Suprapubic skin (tissue), 4 donors: ENCODE data around the gene UTP25. TPM values are rescaled to one million over a fixed set of nuclear protein-coding genes. Genes with fewer than 3 reads are reported as not detected.

ENCODE experiments used
- DNase-seq, 2 donors: peaks; one replicate each; pipeline ENCODE4 v3.0.0-alpha.2; 2019; ENCODE audit warnings: low spot score in 2 of 2
- H3K27ac ChIP-seq: fragments of 200-600 bp; sonication (generic); one replicate; pipeline ENCODE4 v1.5.1; 2019
- H3K27me3 ChIP-seq: fragments of 200-600 bp; sonication (generic); one replicate; pipeline ENCODE4 v1.5.1; 2019
- H3K36me3 ChIP-seq: fragments of 200-600 bp; sonication (generic); one replicate; pipeline ENCODE4 v1.5.1; 2019
- H3K4me1 ChIP-seq: fragments of 200-600 bp; sonication (generic); one replicate; pipeline ENCODE4 v1.5.1; 2019
- H3K4me3 ChIP-seq: fragments of 200-600 bp; sonication (generic); one replicate; pipeline ENCODE4 v1.5.1; 2019; ENCODE audit warnings: mild to moderate bottlenecking
- H3K9me3 ChIP-seq: fragments of 200-600 bp; sonication (generic); one replicate; pipeline ENCODE4 v1.5.1; 2019
- CTCF ChIP-seq, 2 donors: fragments of 200-600 bp in 1 of 2; fragments of 450-650 bp in 1 of 2; sonication (generic) in 1 of 2; IDR thresholded peaks; one replicate each; pipeline ENCODE4 v1.5.1; 2016 to 2019; ENCODE audit warnings: antibody characterized with exemption in 2 of 2, mild to moderate bottlenecking in 1 of 2, moderate library complexity in 1 of 2
- EP300 ChIP-seq: sonication (generic); formaldehyde crosslinking; IDR thresholded peaks from one replicate; pipeline ENCODE4 v1.6.1; 2017; ENCODE audit warnings: antibody characterized with exemption
- POLR2A ChIP-seq, 2 donors: fragments of 450-650 bp; IDR thresholded peaks; one replicate each; pipeline ENCODE4 v1.6.1; 2017; ENCODE audit warnings: antibody characterized with exemption in 2 of 2, mild to moderate bottlenecking in 2 of 2, moderate library complexity in 2 of 2
- POLR2AphosphoS5 ChIP-seq, 3 donors: sonication (generic); formaldehyde crosslinking; IDR thresholded peaks; one replicate each; pipeline ENCODE4 v1.6.1; 2017; ENCODE audit warnings: antibody characterized with exemption in 3 of 3
- WGBS: methylation state at CpG from one replicate; pipeline ENCODE4 v1.1.5; 2018; 5-methylcytosine and 5-hydroxymethylcytosine counted together
- total RNA-seq, 4 donors: library from RNA; depleted of rRNA; stranded (reverse); fragments of >200 nt; gene quantifications; one replicate each; pipeline ENCODE4 v1.1.0, GENCODE V29; 2016

Gene UTP25
- total RNA-seq, 4 donors from 2014 or later, result 9.6 to 17.9 (median 11.6) TPM

DNA sequence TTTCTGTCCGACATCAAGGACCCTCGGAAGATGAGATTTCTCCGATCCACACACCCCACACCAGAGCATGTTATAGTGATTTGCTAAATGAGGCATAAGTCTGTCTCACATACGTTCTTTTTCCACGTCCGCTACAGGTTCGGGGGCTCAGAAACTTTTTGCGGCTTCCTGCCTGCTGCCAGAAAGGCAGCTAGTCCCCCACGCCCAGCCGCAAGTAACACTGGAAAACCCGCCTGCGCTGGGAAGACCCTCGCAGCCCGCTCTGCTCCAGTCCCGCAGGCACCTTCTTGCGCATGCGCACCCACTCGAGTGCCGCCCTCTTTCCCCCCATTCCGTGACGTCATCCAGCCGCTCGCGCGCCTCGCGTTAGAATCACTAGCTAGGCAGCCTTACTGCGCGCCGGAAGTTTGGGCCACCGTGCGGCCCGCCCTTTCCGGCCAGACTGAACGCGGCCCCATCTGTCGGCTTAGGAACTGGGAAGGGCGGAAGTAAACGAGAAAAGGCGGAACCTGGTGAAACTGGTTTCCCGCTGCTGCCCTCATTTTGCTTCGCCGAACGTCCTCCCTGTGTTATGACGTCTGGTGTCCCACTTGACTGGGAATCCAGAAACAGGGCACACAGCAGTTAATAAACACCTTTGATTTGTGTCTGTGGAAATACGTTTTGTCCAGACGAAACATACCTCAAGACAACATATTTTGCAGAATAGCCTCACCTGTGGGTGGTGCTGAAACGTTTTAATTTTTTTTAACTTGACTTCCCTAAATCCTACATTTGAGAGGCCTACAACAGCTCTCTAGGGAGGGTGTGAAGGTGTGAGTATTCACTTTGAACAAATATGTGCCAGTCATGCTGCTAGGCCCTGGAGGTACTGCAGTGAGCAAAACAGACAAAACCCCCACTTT lies 43.3 kb upstream of the UTP25 start, which contains the start of gene C1orf74:
Gene C1orf74 (minus strand): TSS at position 295 of the 905 bp plus-strand sequence. CDS start 925 bp downstream, outside the sequence.
- Histone ChIP-seq H3K4me1 (peaks cover 57% of the 10 kb centered on the region), H3K4me3 (peak within 1 kb of the TSS; percentile 78), H3K9me3 (no peaks in the 10 kb centered on the region), H3K27ac (peak within 1 kb of the TSS; percentile 75), H3K27me3 (peaks cover 3% of the 10 kb centered on the region), H3K36me3 (peaks cover 6% of the 10 kb centered on the region)
- DNase-seq, result peak; percentile 99
- TF ChIP-seq POLR2AphosphoS5 (IDR thresholded peaks at IDR 0.05), result peak in 1 of 3 donors; percentile 95
- no peak for TF ChIP-seq CTCF (IDR thresholded peaks at IDR 0.05)
- peak in 1 of 2 donors; percentile 23 for TF ChIP-seq POLR2A (IDR thresholded peaks at IDR 0.05)
- WGBS, result 6% methylated on average over 23 of the region's 48 CpGs

DNA sequence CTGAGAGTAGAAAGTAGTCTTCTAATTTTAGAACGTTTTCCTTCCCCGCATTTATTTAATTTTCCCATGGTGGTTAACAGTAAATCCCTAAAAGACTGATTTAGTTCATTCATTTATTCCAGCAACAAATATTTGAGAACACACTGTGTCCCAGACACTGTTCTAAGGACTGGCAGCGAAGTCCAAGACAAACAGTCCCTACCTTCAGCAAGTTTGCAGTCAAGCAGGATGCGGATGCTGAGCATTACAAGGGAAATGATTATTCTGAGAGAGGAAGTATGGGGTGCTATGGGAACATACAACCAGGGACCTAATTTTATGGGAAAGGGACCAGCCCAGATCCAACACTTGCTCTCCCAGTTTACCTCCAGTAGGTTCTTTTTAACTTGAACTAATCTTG lies 42.2 kb upstream of the UTP25 start:
- H3K4me3 ChIP-seq, result no peak overlapping the region
- 91% methylated on average over 4 of the region's 4 CpGs for WGBS
- DNase-seq, result no peak

GRCh38 chr1:209786146-209786545 lies 41.6 kb upstream of the UTP25 start:
- Histone ChIP-seq H3K4me1 (peaks cover 57% of the 10 kb centered on the region), H3K27ac (peak overlapping the region; percentile 75), H3K4me3 (no peak overlapping the region), H3K36me3 (peaks cover 19% of the 10 kb centered on the region), H3K9me3 (no peaks in the 10 kb centered on the region), H3K27me3 (peaks cover 3% of the 10 kb centered on the region)
- TF ChIP-seq CTCF (IDR thresholded peaks at IDR 0.05) (no peak), EP300 (no peak), POLR2A (IDR thresholded peaks at IDR 0.05) (no peak)
- DNase-seq, result no peak
- 49% methylated on average over 4 of the region's 4 CpGs for WGBS

More for the DNA sequence above, 42.2 kb upstream of the UTP25 start:
- Histone ChIP-seq H3K27me3 (peaks cover 3% of the 10 kb centered on the region), H3K4me1 (peaks cover 57% of the 10 kb centered on the region), H3K9me3 (no peaks in the 10 kb centered on the region), H3K36me3 (peaks cover 14% of the 10 kb centered on the region), H3K27ac (peak overlapping the region; percentile 75)
- no peak for TF ChIP-seq EP300
- no peak for TF ChIP-seq POLR2AphosphoS5 (IDR thresholded peaks at IDR 0.05)
- TF ChIP-seq POLR2A (IDR thresholded peaks at IDR 0.05), result no peak
- TF ChIP-seq CTCF (IDR thresholded peaks at IDR 0.05), result no peak

DNA sequence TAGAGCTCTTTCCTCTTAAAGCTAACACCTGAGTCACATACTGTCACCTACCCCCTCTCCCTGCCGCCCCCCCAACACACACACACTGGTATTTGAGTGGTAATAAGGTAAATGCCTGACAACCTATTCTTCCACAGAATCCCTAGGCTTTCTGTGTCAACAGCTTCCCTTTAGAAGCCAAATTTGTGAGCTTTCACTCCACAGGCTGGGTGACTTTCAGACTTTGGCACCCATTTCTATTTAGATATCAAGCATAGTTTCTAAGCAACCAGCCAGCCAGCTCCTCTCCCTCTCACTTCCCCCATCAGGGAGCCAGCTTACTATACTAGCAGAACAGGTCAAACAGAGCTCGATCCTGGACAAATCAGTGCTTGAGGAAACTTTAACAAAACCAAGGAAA lies 40.2 kb upstream of the UTP25 start:
- 28% methylated on average over 2 of the region's 2 CpGs for WGBS
- Histone ChIP-seq H3K36me3 (peaks cover 22% of the 10 kb centered on the region), H3K27ac (peak overlapping the region; percentile 75), H3K27me3 (peaks cover 6% of the 10 kb centered on the region), H3K4me1 (peaks cover 61% of the 10 kb centered on the region), H3K4me3 (no peak overlapping the region), H3K9me3 (no peaks in the 10 kb centered on the region)
- TF ChIP-seq POLR2AphosphoS5 (IDR thresholded peaks at IDR 0.05) (peak in 1 of 3 donors; percentile 29), POLR2A (IDR thresholded peaks at IDR 0.05) (no peak)
- no peak for DNase-seq

GRCh38 chr1:209789245-209789644 lies 38.5 kb upstream of the UTP25 start:
- peaks cover 28% of the 10 kb centered on the region for H3K36me3 ChIP-seq
- H3K27me3 ChIP-seq, result peaks cover 6% of the 10 kb centered on the region
- no peaks in the 10 kb centered on the region for H3K9me3 ChIP-seq
- H3K27ac ChIP-seq, result peak overlapping the region; percentile 75
- WGBS, result 88% methylated on average over 1 of the region's 1 CpG
- H3K4me1 ChIP-seq, result peaks cover 48% of the 10 kb centered on the region
- TF ChIP-seq EP300 (no peak), CTCF (IDR thresholded peaks at IDR 0.05) (no peak), POLR2A (IDR thresholded peaks at IDR 0.05) (no peak), POLR2AphosphoS5 (IDR thresholded peaks at IDR 0.05) (no peak)
- H3K4me3 ChIP-seq, result no peak overlapping the region
- DNase-seq, result no peak
